Endodermal cell (in vitro differentiated cells): Measurements from ENCODE around the gene PLAGL1. TPM values are rescaled to one million over a fixed set of nuclear protein-coding genes. Genes with fewer than 3 reads are reported as not detected.

Experiments
- DNase-seq: peaks from one replicate; pipeline ENCODE4 v3.0.0-alpha.2; 2017
- H3K27ac ChIP-seq: 2 replicates; pipeline ENCODE4 v1.5.1; 2013; ENCODE audit warnings: mild to moderate bottlenecking, low read depth, low read length, moderate library complexity
- H3K27me3 ChIP-seq: 2 replicates; pipeline ENCODE4 v1.6.1; 2013; ENCODE audit warnings: mild to moderate bottlenecking, low read length, moderate library complexity; ENCODE audit not compliant: insufficient read depth, control insufficient read depth, poor library complexity, severe bottlenecking
- H3K36me3 ChIP-seq: 2 replicates; pipeline ENCODE4 v1.7.0; 2013; ENCODE audit warnings: mild to moderate bottlenecking, low read length, moderate library complexity; ENCODE audit not compliant: control insufficient read depth, insufficient read depth
- H3K4me1 ChIP-seq: one replicate; pipeline ENCODE4 v1.7.0; 2013; ENCODE audit warnings: low read length; ENCODE audit not compliant: control insufficient read depth, insufficient read depth
- H3K4me3 ChIP-seq: 2 replicates; pipeline ENCODE4 v1.5.1; 2013; ENCODE audit warnings: mild to moderate bottlenecking, low read length, moderate library complexity
- H3K9ac ChIP-seq: 2 replicates; pipeline ENCODE4 v1.6.1; 2013; ENCODE audit warnings: mild to moderate bottlenecking, low read length, moderate library complexity; ENCODE audit not compliant: poor library complexity, severe bottlenecking; ENCODE audit errors: extremely low read depth
- H3K9me3 ChIP-seq: 2 replicates; pipeline ENCODE4 v1.6.1; 2013; ENCODE audit warnings: mild to moderate bottlenecking, low read length, moderate library complexity; ENCODE audit not compliant: control insufficient read depth
- H3K27ac Mint-ChIP-seq: 2 replicates; pipeline ENCODE4 v1.8.0; 2020; ENCODE audit warnings: mixed read lengths
- H3K27me3 Mint-ChIP-seq: 2 replicates; pipeline ENCODE4 v1.8.0; 2021; ENCODE audit warnings: mild to moderate bottlenecking, mixed read lengths; ENCODE audit not compliant: insufficient read depth
- H3K36me3 Mint-ChIP-seq: 2 replicates; pipeline ENCODE4 v1.8.0; 2020; ENCODE audit warnings: low read depth, mixed read lengths
- H3K4me1 Mint-ChIP-seq: 2 replicates; pipeline ENCODE4 v1.8.0; 2020; ENCODE audit warnings: mixed read lengths
- H3K4me3 Mint-ChIP-seq: 2 replicates; pipeline ENCODE4 v1.8.0; 2020; ENCODE audit warnings: mild to moderate bottlenecking, moderate library complexity, mixed read lengths
- H3K9me3 Mint-ChIP-seq: 2 replicates; pipeline ENCODE4 v1.8.0; 2020; ENCODE audit warnings: mild to moderate bottlenecking, mixed read lengths
- CTCF ChIP-seq: fragments of 200-600 bp; sonication (generic); conservative IDR thresholded peaks from 2 replicates; pipeline ENCODE4 v1.5.0; 2021; ENCODE audit warnings: antibody characterized with exemption, mild to moderate bottlenecking
- WGBS, 2 experiments: methylation state at CpG; one replicate each; pipeline versions ENCODE4 v1.1.5 to v1.1.7; 2013; ENCODE audit warnings: missing lambda C conversion rate in 2 of 2, mixed read lengths in 1 of 2; ENCODE audit not compliant: insufficient coverage in 1 of 2, insufficient read length in 1 of 2; 5-methylcytosine and 5-hydroxymethylcytosine counted together
- total RNA-seq, 2 donors: library from RNA; stranded (reverse); fragmentation: NEBNext Ultra II Directional in 1 of 2; extraction: Animal tissue kit (Norgen Biotek cat#: 25700) in 1 of 2; gene quantifications; 2 replicates in 1 of 2; 3 replicates in 1 of 2; pipeline ENCODE4 v1.2.1, GENCODE V29; 2021

Gene PLAGL1
- total RNA-seq, 2 donors from 2014 or later: 1.4 to 1.6 TPM

GRCh38 chr6:143998686-143999085, 9.4 kb downstream of the PLAGL1 start:
- Mint-ChIP-seq H3K36me3 (no peaks in the 10 kb centered on the region), H3K27ac (no peak overlapping the region), H3K4me1 (no peaks in the 10 kb centered on the region), H3K9me3 (peaks cover 24% of the 10 kb centered on the region), H3K27me3 (peaks cover 42% of the 10 kb centered on the region), H3K4me3 (no peak overlapping the region)
- Histone ChIP-seq H3K27me3 (no peaks in the 10 kb centered on the region), H3K9ac (no peak overlapping the region), H3K4me3 (no peak overlapping the region), H3K36me3 (no peaks in the 10 kb centered on the region), H3K4me1 (no peaks in the 10 kb centered on the region), H3K27ac (no peak overlapping the region), H3K9me3 (peaks cover 39% of the 10 kb centered on the region)
- DNase-seq: no peak
- no peak for TF ChIP-seq CTCF
- WGBS, 2 experiments: 94 to 100% methylated on average over 2 of the region's 2 CpGs

GRCh38 chr6:143993965-143994646, 14.0 kb downstream of the PLAGL1 start:
- H3K9me3 Mint-ChIP-seq: peaks cover 8% of the 10 kb centered on the region
- no peak overlapping the region for H3K27ac Mint-ChIP-seq
- Histone ChIP-seq H3K36me3 (no peaks in the 10 kb centered on the region), H3K4me3 (no peak overlapping the region), H3K4me1 (no peaks in the 10 kb centered on the region), H3K27ac (no peak overlapping the region), H3K9me3 (peaks cover 25% of the 10 kb centered on the region), H3K9ac (no peak overlapping the region), H3K27me3 (peaks cover 13% of the 10 kb centered on the region)
- no peak overlapping the region for H3K4me3 Mint-ChIP-seq
- peaks cover 80% of the 10 kb centered on the region for H3K27me3 Mint-ChIP-seq
- TF ChIP-seq CTCF: no peak
- WGBS, 2 experiments: 90 to 100% methylated on average over 6 to 7 of the region's 7 CpGs
- peaks cover 4% of the 10 kb centered on the region for H3K4me1 Mint-ChIP-seq
- H3K36me3 Mint-ChIP-seq: no peaks in the 10 kb centered on the region
- no peak for DNase-seq

- H3K27me3 Mint-ChIP-seq: peaks cover 91% of the 10 kb centered on the region
- H3K9ac ChIP-seq: no peak overlapping the region
- peaks cover 4% of the 10 kb centered on the region for H3K4me1 Mint-ChIP-seq
- peaks cover 36% of the 10 kb centered on the region for H3K9me3 ChIP-seq
- no peaks in the 10 kb centered on the region for H3K36me3 ChIP-seq
- no peak overlapping the region for H3K27ac Mint-ChIP-seq
- WGBS, 2 experiments: 98 to 100% methylated on average over 1 of the region's 1 CpG
- peaks cover 31% of the 10 kb centered on the region for H3K27me3 ChIP-seq
- DNase-seq: no peak
- peaks cover 8% of the 10 kb centered on the region for H3K9me3 Mint-ChIP-seq
- no peak for TF ChIP-seq CTCF
- H3K36me3 Mint-ChIP-seq: no peaks in the 10 kb centered on the region
- no peak overlapping the region for H3K4me3 ChIP-seq
- no peaks in the 10 kb centered on the region for H3K4me1 ChIP-seq
- H3K4me3 Mint-ChIP-seq: no peak overlapping the region
- no peak overlapping the region for H3K27ac ChIP-seq
Observed at GRCh38 chr6:143992285-143992684, 15.8 kb downstream of the PLAGL1 start.
